HG03354 (cell line): ENCODE results near the gene UBALD1.
"Not testable (repeated sequence)": the region's sequence is repeated elsewhere in the genome, so short reads cannot be mapped to it uniquely, and the experiment has no call there.

Experiments
- ATAC-seq: cut with Tn5 transposase; IDR thresholded peaks from one replicate; pipeline ENCODE4 v1.9.1; 2021; ENCODE audit warnings: mild to moderate bottlenecking; ENCODE audit not compliant: unreplicated experiment, poor library complexity, severe bottlenecking

UBALD1 gene

DNA sequence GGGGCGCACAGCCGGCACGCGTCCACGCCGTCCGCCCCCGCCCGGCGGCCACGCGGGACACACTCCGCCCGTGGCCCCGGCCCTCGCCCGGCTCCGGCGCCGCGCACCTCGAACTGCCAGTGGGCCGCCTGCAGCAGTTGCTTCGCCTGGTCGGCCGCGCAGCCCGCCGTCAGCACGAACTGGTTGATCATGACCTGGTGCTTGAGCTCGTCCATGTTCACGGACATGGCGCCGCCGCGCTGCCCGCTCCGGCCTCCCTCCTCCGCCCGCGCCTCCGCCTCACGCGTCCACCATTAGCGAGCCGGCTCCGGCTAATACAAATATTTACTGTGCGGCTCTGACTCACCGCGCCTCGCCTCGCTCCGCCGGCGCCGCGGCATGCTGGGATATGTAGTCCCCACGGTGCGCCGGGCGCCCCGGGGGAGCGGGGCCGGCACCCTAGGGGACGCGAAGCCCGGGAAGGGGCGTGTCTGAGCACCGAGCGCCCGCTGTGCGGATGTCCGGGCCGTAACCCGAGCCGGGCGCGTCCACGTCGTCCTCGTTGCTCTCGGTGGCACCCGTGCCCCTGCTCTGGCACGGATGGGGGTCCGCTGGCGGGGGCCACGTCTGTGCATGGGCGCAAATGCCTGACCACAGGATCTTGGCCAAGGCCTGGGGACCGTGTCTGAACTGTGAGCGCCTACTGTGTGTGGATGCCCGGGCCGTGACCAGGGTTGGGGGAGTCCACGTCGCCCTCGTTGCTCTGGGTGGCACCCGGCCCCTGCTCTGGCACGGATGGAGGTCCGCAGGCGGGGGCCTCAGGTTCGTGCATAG lies at the start of gene UBALD1:
Gene UBALD1 (minus strand): TSS at position 318 of the 813 bp plus-strand sequence. CDS start 91 bp downstream, at position 227.
- peak; percentile 55 for ATAC-seq

DNA sequence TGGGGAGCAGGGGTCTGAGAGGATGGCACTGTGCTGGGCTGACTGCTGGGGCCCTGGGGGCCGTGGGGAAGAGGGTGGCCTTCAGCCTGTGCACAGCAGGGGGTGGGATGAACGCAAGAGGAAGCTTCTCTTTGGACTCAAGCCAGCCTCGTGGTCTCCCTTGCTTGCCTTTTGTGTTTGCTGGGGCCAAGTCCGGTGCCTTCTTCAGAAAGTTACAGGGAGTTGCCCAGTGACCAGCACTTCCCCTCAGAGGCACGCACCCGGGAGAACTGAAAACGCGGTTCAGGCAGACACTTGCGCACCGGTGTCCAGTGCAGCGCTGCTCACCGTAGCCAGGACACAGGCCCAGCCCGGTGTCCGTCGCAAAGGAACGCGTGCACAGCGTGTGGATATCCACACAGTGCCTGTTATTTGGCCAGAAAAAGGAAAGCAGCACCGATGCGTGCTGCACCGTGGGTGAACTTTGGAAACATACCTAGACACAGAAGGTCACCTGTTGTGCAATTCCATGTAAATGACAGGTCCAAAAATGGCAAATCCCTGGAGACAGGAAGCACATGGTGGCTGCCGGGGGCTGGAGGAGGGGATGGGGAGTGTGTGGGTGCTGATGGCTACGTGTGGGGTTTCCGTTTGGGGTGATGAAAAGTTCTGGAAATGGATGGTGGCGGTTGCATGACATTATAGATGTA lies 49.2 kb upstream of the UBALD1 start:
- no peak for ATAC-seq

DNA sequence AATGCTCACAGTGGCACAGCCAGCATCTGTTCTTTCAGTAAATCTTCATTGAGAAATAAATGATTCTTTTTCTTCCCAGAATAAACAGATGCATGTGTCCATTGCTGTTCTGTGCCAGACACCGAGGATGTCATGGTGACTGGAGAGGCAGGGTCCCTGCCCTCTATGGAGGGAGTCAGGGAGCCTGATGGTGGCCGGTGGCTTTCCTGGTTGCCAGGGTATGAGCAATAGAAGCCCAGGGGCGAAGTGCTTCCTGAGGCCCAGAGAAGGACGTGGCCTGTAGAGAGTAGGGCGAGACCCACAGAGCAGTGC lies 48.7 kb upstream of the UBALD1 start:
- ATAC-seq, result no peak

DNA sequence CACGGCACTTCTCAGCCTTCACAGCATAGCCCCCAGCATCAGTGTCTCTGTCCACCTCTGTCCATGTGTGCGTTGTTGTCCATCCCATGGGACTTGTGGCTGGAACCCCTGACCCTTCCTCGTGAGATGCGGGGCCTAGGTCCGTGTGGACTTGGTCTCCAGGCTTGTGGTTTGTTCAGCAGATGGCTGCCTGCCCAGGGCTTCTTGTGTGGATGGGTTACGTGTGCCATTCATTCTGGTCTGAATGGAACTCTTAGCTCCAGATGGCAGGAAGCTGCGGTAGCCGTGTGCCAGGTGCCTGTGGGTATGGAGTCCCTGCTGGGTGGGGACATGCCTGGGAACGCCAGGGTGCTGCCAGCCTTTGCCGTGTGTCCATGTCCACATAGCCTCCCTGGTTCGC lies 47.0 kb upstream of the UBALD1 start:
- no peak for ATAC-seq

DNA sequence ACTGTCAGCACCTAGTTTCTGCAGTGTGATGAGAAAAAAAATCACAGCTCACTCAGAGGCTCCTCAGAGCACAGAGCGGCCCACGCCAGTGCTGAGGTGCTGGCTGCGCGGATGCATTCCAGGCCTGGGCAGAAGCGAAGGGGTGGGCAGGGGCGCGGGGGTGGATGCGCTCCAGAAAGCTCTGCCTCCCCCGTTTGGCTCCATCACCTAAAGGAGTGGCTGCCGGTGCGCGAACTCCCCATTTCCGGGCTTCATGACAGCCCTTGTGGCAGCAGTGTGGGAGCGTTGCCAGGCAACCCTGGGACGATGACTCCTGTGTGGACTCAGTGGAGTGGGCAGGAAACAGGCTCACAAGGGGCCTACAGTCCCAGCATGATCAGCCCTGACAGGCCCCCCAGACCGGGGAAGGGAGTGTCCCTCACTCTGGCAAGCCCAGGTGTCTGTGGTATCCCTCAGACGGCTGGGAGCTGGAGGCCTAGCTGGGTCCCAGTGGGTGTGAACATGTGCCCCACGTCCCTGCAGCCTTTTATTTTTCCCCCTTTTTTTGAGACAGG lies 45.8 kb upstream of the UBALD1 start:
- ATAC-seq, result peak; percentile 62

DNA sequence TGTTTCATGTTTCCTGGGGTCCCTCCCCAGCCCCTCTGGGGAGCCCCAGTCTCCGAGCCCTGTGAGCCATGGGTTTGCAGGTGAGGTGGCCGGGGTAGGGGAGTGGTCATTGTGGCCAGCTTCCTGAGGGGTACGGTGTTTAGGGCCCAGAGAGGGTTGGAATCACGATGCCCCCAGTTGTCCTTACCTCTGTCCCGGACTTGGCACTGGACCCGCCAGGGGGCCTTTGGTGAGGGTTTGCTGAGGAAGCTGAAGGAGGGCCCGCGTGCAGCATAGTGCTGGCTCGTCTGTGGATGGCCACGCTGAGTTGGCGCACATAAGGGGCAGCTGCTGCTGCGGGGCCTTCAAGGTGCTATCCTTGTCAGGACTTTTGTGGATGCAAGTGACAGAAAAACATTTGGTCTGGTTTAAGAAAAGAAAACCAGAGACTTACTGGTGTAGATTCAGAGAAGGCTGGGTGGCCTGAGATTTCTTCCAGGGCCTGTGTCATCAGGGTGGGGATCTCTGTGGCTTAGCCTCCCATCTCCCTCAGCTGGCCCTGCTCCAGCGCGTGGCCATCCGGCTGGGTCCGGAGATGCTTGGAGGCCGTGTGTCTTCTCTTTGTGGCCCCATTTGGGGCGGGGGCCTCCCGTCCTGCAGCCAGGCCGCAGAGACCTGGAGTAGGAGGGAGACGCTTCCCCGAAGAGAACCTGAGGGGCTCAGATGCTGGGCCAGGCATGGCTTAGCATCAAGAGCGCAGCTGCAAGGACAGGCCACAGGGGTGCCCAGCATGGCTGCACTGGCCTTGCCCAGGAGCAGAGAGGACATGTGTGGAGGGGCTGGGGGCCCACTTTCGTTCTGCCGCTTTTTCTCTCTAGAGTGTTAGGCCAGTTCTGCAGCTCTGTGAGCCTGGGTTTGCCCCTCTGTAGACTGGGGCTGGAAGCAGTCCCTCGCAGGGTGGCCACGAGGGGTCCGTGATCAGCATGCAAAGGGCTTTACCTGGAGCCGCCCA lies 45.0 kb upstream of the UBALD1 start:
- no peak for ATAC-seq

DNA sequence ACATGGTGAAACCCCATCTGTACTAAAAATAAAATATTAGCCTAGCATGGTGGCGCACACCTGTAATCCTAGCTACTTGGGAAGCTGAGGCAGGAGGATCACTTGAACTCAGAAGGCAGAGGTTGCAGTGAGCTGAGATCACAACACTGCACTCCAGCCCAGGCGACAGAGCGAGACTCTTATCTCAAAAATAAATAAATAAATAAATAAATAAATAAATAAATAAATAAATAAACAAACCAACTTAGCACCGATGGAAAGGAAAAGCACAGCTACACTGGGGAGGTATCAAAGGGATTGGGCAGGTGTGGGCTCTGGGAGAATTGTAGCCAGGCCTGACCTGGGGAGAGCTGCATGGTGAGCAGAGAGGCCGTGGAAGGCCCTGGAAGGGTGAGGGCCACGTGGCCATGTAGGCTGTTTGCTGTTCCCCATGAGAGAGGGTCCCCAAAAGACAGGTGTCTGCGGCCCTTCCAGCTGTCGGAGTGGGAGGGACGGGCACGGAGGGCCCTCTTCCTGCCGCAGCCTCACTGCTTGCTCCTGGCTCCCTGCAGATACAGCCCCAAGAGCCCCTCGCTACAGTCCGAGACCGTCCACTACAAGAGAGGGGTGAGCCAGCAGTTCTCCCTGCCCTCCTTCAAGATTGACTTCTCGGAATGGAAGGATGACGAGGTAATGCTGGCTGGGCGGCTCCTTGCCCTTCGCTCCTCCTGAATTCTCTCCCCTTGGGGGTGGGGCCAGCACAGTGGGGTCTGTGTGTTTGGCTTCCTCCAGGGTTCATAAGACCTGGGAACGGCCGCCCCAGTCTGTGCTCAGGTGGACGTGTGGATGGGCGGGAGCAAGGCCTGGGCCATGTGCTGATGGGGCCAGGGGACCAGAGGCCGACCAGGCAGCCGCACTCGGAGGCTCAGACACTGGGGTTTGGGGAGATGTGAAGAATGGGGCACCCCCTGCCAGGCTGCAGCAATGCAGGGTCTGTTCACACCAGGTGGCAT lies 42.3 kb upstream of the UBALD1 start:
- no peak for ATAC-seq

DNA sequence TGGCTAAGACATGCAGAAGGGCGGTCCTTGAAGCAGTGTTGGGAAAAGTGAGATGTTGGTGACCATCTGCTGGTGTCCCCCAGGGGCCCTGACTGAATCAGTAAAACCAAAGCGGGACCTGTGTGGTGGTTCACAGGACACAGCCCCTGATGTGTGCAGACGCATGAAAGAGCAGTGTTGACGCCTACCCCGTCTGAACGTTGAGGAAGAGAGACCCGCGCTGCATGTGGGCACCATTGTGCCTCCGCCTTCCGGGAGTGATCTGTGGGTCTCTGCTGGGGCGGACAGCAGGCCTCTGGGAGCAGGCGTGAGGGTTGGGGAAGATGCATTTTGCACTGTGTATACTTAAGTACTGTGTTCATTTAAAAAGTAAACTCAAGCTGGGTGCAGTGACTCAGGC lies 41.5 kb upstream of the UBALD1 start:
- ATAC-seq, result no peak

DNA sequence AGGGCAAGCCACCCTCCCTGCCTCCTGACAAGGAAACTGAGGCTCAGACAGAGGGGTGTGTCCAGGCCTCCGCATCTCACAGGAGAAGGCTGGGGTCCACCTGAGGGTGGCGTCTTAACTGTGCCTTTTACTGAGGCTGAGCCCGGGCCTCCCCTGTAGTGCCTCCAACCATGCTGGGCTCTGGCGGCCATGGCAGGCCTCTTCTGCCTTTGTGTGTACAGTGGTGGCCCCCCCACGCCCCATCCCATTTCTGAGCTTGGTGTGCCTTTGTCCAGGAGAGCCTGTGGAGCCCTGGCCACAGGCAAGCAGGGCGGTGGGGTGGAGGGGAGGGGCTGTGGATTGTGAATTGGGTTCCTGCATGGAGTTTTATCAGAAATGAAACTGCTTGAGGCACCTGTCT lies 41.1 kb upstream of the UBALD1 start:
- no peak for ATAC-seq

DNA sequence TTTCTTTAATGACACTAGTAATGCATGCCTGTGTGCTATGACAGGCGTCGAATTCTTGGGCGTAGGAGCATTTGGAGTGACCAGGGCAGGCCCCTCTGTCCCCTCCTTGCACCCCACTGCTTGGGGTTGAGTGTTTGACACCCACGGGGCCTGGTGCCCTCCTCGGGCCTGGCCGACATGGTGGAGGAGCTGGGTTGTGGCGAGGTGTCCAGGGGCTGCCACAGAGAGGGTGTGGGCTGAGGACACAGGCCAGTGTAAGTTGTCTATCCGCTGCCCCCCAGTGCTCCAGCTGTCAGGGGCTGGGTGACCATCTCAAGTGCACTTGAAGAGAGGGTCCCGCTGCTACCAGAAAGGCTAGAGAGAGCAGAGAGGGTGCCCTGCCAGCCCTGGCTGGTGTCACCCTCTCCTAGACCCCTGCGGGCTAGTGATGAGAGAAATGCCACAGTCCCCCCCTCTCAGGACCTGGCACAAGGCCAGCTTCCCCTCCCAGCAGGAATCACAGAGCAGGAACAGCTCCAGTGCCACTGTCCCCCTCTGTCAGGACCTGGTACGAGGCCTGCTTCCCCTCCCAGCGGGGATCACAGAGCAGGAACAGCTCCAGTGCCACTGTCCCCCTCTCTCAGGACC lies 40.4 kb upstream of the UBALD1 start:
- no peak for ATAC-seq

DNA sequence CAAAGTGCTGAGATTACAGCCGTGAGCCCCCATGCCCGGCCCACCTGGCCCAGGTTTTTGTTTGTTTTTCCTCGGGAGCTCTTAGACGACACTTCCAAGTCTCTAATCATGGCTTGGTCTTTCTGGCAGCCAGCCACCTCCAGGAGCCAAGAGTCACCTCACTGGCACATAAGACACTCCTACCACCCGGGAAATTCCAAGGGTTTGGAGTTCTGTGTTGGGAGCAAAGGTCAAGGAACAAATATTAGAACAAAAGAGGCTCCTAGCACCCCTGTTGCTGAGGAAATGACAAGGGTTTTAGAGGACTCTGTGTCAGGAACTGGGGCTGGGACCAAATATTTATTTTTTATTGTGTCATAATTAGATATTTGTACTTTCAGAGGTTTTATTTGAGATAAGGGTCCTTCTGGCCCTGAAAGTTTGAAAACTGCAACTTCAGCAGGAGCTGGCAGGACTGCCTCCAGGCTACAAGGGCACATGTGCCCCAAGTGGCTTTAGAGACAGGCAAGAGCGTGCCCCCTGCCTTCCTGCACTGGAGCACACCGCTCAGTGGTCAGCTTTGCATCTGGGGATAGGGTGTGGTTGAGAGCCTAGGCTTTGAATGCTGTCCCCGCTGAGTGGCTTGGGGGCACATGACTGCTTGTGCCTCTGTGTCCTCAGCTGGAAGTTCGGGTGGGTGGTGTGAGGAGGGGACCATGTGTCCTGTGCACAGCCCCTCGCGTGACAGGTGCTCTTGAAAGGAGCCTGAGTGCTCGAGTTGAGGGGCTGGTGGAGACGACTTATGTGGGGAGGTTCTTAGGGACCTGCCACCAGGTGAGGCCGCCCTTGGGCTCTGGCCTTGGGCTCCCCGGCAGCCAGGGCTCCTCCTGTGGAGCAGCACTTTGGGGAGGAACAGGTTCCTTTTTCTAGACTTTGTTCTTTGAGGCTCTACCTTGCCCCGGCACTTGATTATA lies 39.6 kb upstream of the UBALD1 start:
- no peak for ATAC-seq

DNA sequence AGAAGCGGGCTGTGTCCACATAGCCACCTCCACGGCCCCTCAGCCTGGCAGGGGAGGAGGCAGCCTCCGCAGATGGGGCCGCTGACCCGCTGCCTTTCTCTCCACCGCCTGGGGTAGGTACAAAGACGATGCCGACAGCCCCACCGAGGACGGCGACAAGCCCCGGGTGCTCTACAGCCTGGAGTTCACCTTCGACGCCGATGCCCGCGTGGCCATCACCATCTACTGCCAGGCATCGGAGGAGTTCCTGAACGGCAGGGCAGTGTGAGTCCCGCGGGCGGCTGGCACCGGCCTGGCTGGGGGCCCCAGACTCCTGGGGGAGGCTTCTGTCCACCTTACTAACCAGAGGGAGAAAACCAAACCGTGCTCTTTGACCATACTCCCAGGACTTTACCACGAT lies 37.9 kb upstream of the UBALD1 start:
- ATAC-seq, result no peak

DNA sequence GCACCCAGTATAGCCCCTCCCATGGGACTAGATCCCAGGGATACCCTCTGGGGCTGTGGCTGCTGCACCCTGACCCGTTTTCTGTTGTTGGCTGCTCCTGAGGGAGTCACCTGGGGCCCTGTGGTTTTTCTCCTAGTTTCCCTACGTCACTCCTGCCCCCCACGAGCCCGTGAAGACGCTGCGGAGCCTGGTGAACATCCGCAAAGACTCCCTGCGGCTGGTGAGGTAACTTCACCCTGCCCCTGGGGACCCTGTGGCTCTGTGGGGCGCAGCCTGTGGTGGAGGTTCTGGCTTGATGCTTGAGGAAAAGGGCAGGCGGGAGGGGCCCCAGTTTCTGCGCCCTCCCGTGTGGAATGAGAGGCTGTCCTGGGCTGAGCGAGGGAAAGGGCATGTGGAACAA lies 37.1 kb upstream of the UBALD1 start:
- no peak for ATAC-seq

DNA sequence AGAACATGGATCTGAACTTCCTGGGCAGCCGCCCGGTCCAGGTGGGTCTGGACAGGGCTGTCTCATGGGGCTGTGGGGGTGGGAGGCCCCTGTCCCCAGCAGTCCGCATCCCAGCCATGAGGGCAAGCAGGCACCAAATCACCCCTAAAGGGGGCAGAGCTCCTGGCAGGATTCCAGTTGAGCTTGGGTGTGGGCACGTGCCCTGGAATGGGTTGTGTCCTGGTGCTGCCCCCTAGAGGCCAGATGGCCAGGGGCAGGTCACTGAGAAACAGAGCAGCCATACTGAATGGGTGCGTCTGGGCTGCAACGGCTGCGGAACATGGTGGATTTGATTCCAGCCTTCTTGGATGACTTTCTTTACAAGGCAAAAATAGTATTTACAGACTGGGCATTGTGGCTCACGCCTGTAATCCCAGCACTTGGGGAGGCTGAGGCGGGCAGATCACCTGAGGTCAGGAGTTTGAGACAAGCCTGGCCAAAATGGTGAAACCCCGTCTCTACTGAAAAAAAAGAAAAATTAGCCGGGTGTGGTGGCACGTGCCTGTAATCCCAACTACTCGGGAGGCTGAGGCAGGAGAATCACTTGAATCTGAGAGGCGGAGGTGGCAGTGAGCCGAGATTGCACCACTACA lies 35.9 kb upstream of the UBALD1 start:
- ATAC-seq, result not testable (repeated sequence)

DNA sequence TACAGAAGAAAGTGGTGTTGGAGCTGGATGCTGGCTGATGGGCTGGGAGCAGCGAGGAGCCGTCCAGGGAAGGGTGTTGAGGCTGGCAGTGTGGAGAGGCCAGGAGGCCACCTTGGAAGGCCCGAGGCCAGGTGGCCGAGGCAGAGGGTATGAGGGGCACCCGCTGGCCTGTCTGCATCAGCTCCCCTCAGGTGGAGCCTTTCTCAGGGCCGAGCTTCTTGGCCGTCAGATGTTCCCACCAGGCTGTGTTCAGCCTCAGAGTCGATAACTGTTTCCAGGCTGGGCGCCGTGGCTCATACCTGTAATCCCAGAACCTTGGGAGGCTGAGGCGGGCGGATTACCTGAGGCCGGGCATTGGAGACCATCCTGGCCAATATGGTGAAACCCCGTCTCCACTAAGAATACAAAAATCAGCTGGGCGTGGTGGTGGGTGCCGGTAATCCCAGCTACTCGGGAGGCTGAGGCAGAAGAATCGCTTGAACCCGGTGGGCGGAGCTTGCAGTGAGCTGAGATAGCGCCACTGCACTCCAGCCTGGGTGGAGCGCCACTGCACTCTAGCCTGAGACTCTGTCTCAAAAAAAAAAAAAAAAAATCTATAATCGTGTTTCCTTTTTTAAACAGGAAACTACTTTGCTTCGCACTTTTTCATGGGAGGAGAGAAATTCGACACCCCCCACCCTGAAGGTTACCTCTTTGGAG lies 35.2 kb upstream of the UBALD1 start:
- no peak for ATAC-seq

DNA sequence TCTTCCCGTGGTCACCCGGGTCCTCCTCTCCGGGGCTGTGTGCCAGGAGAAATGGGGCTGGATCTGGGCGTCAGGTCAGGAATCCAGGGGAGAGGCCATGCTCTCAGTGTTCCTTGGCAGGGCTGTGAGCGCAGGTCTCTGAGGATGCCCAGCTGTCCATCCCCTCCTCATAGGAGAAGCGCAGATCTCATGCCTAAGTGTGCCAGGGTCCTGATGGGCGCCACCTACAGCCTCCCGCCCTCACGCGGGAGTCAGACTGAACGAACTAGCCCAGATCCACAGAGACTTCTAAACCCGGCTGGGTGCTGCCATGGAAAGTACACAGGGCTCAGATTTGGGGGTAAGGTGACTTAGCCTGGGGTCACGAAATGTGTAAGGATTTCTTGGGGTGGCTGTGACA lies 34.2 kb upstream of the UBALD1 start:
- no peak for ATAC-seq

DNA sequence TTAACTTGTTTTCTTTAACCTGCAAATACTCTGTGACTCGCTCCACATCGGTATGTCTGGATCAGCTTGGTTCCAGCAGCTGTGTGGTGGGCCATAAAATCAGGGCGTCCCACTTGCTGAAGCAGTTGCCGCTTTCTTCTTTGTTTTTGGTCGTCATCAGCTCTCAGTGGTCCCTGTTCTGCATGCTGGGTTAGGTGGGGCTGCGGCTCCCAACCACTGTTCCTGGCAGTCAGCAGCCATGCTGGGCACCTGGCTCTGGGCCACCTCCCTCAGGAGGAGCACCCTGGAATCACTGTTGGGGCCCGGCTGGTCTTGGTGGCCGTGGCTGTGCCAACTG lies 32.9 kb upstream of the UBALD1 start:
- no peak for ATAC-seq
